Stomach (tissue), 9 donors: Measurements from ENCODE around the gene CDC42SE1. TPM values are rescaled to one million over a fixed set of nuclear protein-coding genes. Genes with fewer than 3 reads are reported as not detected.

ENCODE experiments used
- DNase-seq, 2 donors: peaks; one replicate each; pipeline versions ENCODE4 v3.0.0 to v3.0.0-alpha.2; 2013 to 2019
- H3K27ac ChIP-seq, 5 donors: fragments of 200-600 bp in 4 of 5; sonication (generic) in 4 of 5; one replicate each; pipeline ENCODE4 v1.5.1; 2013 to 2019; ENCODE audit warnings: mild to moderate bottlenecking in 1 of 5, moderate library complexity in 1 of 5
- H3K27me3 ChIP-seq, 3 donors: fragments of 200-600 bp; sonication (generic); one replicate each; pipeline ENCODE4 v1.5.1; 2017 to 2019; ENCODE audit warnings: mixed run types in 1 of 3
- H3K36me3 ChIP-seq, 4 donors: fragments of 200-600 bp; sonication (generic); 1 replicate in 3 of 4; 2 replicates in 1 of 4; pipeline ENCODE4 v1.5.1; 2016 to 2019
- H3K4me1 ChIP-seq, 4 donors: fragments of 200-600 bp; sonication (generic); one replicate each; pipeline ENCODE4 v1.5.1; 2016 to 2019
- H3K4me3 ChIP-seq, 4 donors: fragments of 200-600 bp; sonication (generic) in 3 of 4; one replicate each; pipeline ENCODE4 v1.5.1; 2016 to 2019; ENCODE audit warnings: mild to moderate bottlenecking in 1 of 4
- H3K9me3 ChIP-seq, 4 donors: fragments of 200-600 bp; sonication (generic); one replicate each; pipeline ENCODE4 v1.5.1; 2016 to 2019
- EP300 ChIP-seq: sonication (generic); formaldehyde crosslinking; IDR thresholded peaks from one replicate; pipeline ENCODE4 v1.6.1; 2017; ENCODE audit warnings: antibody characterized with exemption
- POLR2A ChIP-seq, 4 donors: fragments of 450-650 bp; IDR thresholded peaks; one replicate each; pipeline ENCODE4 v1.6.1; 2016; ENCODE audit warnings: antibody characterized with exemption in 4 of 4, control low read depth in 2 of 4, mild to moderate bottlenecking in 1 of 4, moderate library complexity in 1 of 4
- POLR2AphosphoS5 ChIP-seq, 3 donors: sonication (generic); formaldehyde crosslinking; IDR thresholded peaks; one replicate each; pipeline ENCODE4 v1.6.1; 2016; ENCODE audit warnings: antibody characterized with exemption in 3 of 3
- WGBS, 5 donors: extraction: QIAGEN DNeasy Blood & Tissue Kit in 3 of 5; methylation state at CpG; one replicate each; pipeline versions ENCODE4 v1.1.5 to v1.1.7; 2013 to 2018; 5-methylcytosine and 5-hydroxymethylcytosine counted together
- intact Hi-C: fragments of 100-400 bp; cut with DNase I; formaldehyde crosslinking; loops from one replicate; pipeline ENCODE4 v1.15.1; 2023; ENCODE audit warnings: low total_unique reads
- polyA plus RNA-seq, 3 donors: library from polyadenylated mRNA; stranded (reverse); fragments of 200-250 nt; gene quantifications; one replicate each; pipeline ENCODE4 v1.2.3, GENCODE V29; 2013
- total RNA-seq, 5 donors: library from RNA; depleted of rRNA; stranded (reverse); fragments of >200 nt; gene quantifications; one replicate each; pipeline versions ENCODE4 v1.1.0 to v1.2.3, GENCODE V29; 2014 to 2016
- TF ChIP-seq, protein P1 (sequence below), 7 experiments: fragments of 450-650 bp in 4 of 7; fragments of 200-600 bp in 3 of 7; sonication (generic) in 3 of 7; IDR thresholded peaks; one replicate each; pipeline ENCODE4 v1.5.1; 2016 to 2019; ENCODE audit warnings: antibody characterized with exemption in 7 of 7, control low read depth in 2 of 7, mild to moderate bottlenecking in 1 of 7
- donor health status: healthy with polysubstance abuse.
- donor health status: Bipolar disorder and iron deficiency.
- donor health status: healthy.

CDC42SE1 gene
- total and polyA plus RNA-seq, 8 donors, result 28.1 to 90.3 (median 48.1) TPM

DNA sequence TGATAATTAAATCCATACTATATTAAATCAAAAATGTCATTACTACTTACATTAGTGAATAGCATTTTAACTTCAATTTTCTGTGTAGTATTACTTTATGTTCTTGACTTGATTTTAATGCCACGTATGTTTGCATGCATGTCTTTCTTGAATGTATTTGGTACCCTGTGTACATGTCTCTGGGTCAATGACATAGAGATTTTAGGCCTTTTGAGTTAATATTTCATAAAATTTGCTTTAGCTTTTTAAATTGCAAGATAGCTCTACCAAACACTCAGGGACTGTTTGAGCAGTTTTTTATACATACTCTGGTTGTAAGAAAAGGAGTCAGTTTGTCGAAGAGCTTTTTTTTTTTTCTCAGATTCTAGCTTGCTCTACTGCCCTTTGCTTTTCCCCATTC, 2.3 kb upstream of the CDC42SE1 start:
- TF ChIP-seq, protein P1, sequence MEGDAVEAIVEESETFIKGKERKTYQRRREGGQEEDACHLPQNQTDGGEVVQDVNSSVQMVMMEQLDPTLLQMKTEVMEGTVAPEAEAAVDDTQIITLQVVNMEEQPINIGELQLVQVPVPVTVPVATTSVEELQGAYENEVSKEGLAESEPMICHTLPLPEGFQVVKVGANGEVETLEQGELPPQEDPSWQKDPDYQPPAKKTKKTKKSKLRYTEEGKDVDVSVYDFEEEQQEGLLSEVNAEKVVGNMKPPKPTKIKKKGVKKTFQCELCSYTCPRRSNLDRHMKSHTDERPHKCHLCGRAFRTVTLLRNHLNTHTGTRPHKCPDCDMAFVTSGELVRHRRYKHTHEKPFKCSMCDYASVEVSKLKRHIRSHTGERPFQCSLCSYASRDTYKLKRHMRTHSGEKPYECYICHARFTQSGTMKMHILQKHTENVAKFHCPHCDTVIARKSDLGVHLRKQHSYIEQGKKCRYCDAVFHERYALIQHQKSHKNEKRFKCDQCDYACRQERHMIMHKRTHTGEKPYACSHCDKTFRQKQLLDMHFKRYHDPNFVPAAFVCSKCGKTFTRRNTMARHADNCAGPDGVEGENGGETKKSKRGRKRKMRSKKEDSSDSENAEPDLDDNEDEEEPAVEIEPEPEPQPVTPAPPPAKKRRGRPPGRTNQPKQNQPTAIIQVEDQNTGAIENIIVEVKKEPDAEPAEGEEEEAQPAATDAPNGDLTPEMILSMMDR (IDR thresholded peaks at IDR 0.05), result no peak
- TF ChIP-seq POLR2AphosphoS5 (IDR thresholded peaks at IDR 0.05) (no peak), POLR2A (IDR thresholded peaks at IDR 0.05) (no peak), EP300 (no peak)
- H3K4me3 ChIP-seq, result no peak overlapping the region
- H3K27me3 ChIP-seq, result no peaks in the 10 kb centered on the region
- H3K9me3 ChIP-seq, result no peaks in the 10 kb centered on the region
- WGBS, 5 donors, result 75 to 85% (median 82%) methylated on average over 2 of the region's 2 CpGs
- intact Hi-C loops, result no loop called here
- H3K36me3 ChIP-seq, result peaks cover 0 to 1% (median under 1%) of the 10 kb centered on the region in 4 donors
- H3K4me1 ChIP-seq, result peaks cover 18 to 41% (median 32%) of the 10 kb centered on the region in 4 donors
- DNase-seq, result no peak
- H3K27ac ChIP-seq, result peak overlapping the region in 1 of 5 donors; percentile 34

- Histone ChIP-seq H3K27me3 (no peaks in the 10 kb centered on the region), H3K9me3 (no peaks in the 10 kb centered on the region), H3K27ac (peak overlapping the region in 4 of 5 donors; percentile 97 to 99 (median 98)), H3K4me3 (peak overlapping the region; percentile 77 to 98 (median 83)), H3K4me1 (peaks cover 27 to 50% (median 40%) of the 10 kb centered on the region in 4 donors), H3K36me3 (peaks cover 0 to 10% (median 5%) of the 10 kb centered on the region in 4 donors)
- DNase-seq, result no peak
- TF ChIP-seq EP300, result no peak
- TF ChIP-seq, protein P1 (IDR thresholded peaks at IDR 0.05), result no peak
- no peak for TF ChIP-seq POLR2A (IDR thresholded peaks at IDR 0.05)
- no peak for TF ChIP-seq POLR2AphosphoS5 (IDR thresholded peaks at IDR 0.05)
- WGBS, 5 donors, result 54 to 62% (median 57%) methylated on average over 4 of the region's 4 CpGs
- intact Hi-C loops, result no loop called here
Observed at GRCh38 chr1:151060657-151061421, 1.4 kb upstream of the CDC42SE1 start.

GRCh38 chr1:151060007-151060656, 710 bp upstream of the CDC42SE1 start, which contains the start of gene MLLT11:
Gene MLLT11 (plus strand): TSS chr1:151060397. CDS start chr1:151067225, 6,828 bp downstream.
- Histone ChIP-seq H3K9me3 (no peaks in the 10 kb centered on the region), H3K36me3 (peaks cover 6 to 17% (median 12%) of the 10 kb centered on the region in 4 donors), H3K27me3 (no peaks in the 10 kb centered on the region), H3K27ac (peak within 1 kb of the TSS; percentile 96 to 99 (median 97)), H3K4me3 (peak within 1 kb of the TSS; percentile 77 to 98 (median 83)), H3K4me1 (peaks cover 28 to 57% (median 47%) of the 10 kb centered on the region in 4 donors)
- peak in 1 of 2 donors; percentile 91 for DNase-seq
- intact Hi-C loops, result no loop called here
- TF ChIP-seq POLR2A (IDR thresholded peaks at IDR 0.05) (peak in 1 of 4 donors; percentile 8), POLR2AphosphoS5 (IDR thresholded peaks at IDR 0.05) (peak; percentile 26 to 55 (median 47))
- TF ChIP-seq, protein P1 (IDR thresholded peaks at IDR 0.05), result no peak
- 0 to 4% (median 3%) methylated on average over 15 of the region's 15 CpGs for WGBS, 5 donors

GRCh38 chr1:151058692-151059091, 730 bp downstream of the CDC42SE1 start:
- peak overlapping the region; percentile 77 to 98 (median 83) for H3K4me3 ChIP-seq
- no peaks in the 10 kb centered on the region for H3K27me3 ChIP-seq
- WGBS, 5 donors, result 0 to 1% (median 1%) methylated on average over 10 of the region's 10 CpGs
- DNase-seq, result peak; percentile 88 to 92
- TF ChIP-seq EP300 (no peak), POLR2AphosphoS5 (IDR thresholded peaks at IDR 0.05) (peak in 2 of 3 donors; percentile 20 to 46)
- H3K4me1 ChIP-seq, result peaks cover 28 to 60% (median 50%) of the 10 kb centered on the region in 4 donors
- intact Hi-C loops, result no loop called here
- peaks cover 20 to 31% (median 26%) of the 10 kb centered on the region in 4 donors for H3K36me3 ChIP-seq
- H3K9me3 ChIP-seq, result no peaks in the 10 kb centered on the region
- H3K27ac ChIP-seq, result peak overlapping the region; percentile 96 to 99 (median 97)
